NCI-H1105 treated with DMSO at 0.1 percent for 48 hours (cell line): ENCODE data around the gene CTSF.
A peak's percentile ranks its signal among the peaks of the same experiment; 100 is the strongest.
"Not testable (repeated sequence)": the region's sequence is repeated elsewhere in the genome, so short reads cannot be mapped to it uniquely, and the experiment has no call there.

ENCODE experiments used
- DNase-seq: peaks from one replicate; lab custom pipeline; 2025; lab: John Stamatoyannopoulos, UW

The CTSF gene

DNA sequence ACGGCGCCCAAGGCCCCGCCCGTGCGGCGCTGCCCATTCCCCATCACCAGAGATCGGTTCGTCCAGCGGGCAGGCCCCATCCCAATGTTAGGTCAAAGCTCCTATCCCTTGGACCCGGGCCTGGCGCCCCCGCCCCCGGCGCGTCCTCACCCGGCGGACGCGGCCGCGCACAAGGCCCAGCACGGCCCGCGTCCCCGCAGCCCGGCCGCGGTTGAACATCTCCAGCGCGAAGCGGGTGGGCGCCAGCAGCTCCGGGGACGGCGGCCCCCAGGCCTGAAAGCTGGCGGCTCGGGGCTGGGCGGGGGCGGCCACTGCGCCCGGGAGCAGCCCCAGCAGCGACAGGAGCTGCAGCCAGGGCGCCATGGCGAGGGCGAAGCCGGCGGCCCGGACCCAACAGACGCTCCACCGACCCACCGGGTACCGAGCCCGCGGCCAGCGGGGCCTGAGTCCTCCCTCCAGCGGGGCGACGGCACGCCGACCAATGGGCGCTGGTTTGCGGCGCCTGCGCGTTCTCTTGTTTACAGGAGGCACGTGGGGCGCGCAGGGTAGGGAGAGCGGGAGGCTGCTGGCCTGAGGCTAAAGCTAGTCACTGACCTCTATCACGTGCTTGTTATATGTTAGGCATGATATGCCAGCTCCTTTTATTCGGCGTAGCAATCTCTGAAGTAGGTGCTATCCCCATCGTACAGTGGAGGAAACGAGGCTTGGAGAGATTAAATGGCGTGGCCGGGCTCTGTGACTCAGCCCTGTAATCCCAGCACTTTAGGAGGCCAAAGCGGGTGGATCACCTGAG is at the start of gene CTSF:
Gene CTSF (minus strand): TSS at position 483 of the 793 bp plus-strand sequence. CDS start 120 bp downstream, at position 363.
- peak; percentile 72 for DNase-seq

- DNase-seq, result no peak
Observed at GRCh38 chr11:66617155-66617834, 48.9 kb upstream of the CTSF start.

GRCh38 chr11:66616379-66617154 is 48.2 kb upstream of the CTSF start, which contains the start of gene RBM14:
Gene RBM14 (plus strand): TSS chr11:66616630. CDS start chr11:66616721, 91 bp downstream.
- peak; percentile 99 for DNase-seq

GRCh38 chr11:66614073-66614472 is 45.7 kb upstream of the CTSF start:
- DNase-seq, result no peak

DNA sequence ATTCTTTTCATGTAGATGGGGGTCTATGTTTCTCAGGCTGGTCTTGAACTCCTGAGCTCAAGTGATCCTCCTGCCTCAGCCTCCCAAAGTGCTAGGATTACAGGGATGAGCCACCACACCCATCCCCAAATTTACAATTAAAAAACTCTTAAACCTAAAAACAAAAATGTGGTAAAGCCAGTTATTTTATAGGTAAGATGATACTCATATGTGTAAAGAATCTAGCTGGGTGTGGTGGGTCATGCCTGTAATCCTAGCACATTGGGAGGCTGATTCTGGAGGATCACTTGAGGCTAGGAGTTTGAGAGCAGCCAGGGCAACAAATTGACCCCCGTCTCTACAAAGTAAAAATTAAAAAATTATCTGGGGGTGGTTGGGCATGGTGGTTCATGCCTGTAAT is 44.1 kb upstream of the CTSF start:
- no peak for DNase-seq

DNA sequence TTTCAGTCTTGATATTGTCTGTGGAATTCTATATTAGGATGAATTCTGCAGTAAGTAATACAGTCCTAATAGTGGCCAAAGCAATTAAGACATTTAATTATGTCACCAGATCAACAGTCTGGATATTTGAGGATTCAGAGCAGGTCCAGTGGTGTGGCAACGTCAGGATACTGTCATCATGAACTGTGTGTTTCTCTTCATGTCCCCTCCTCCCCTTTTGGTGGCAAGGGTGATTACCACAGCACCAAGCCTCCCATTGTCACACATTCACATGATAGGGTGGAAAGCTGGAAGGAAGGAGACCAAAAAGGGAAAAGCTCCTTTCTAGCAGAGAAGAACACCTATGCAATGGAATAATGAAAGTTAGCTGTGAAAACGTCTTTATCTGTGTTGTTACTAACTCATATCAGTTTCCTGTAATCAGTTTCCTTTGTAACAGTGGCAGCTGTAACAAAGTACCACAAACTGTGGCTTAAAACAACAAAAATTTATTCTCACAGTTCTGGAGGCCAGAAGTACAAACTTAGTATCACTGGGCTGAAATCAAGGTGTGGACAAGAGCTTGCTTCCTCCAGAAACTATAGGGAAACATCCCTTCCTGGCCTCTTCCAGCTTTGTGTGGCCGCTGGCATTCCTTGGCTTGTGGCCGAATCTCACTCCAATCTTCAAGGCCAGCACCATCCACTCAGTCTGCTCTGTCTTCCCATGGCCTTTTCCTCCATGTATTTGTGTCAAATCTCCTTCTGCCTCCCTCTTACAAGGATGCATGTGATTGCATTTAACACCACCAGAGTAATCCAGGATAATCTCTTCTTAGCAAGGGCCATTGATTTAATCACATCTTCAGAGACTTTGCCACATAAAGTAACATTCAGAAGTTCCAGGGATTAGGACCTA is 41.6 kb upstream of the CTSF start:
- no peak for DNase-seq

- no peak for DNase-seq
Observed at GRCh38 chr11:66607126-66607834, 38.9 kb upstream of the CTSF start.

DNA sequence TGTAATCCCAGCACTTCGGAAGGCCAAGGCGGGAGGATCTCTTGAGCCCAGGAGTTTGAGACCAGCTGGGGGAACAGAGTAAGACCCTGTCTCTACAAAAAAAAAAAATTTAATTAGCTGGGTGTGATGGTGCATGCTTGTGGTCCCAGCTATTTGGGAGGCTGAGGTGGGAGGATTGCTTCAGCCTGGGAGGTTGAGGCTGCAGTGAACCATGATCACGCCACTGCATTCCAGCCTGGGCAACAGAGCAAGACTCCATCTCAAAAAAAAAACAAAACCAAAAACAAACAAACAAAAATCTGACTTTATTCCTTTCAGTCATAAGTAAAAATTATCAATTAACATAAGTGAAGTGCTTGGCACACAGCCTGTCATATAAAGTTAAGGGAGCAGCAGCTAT is 38.2 kb upstream of the CTSF start:
- not testable (repeated sequence) for DNase-seq

GRCh38 chr11:66604155-66604554 is 35.7 kb upstream of the CTSF start:
- no peak for DNase-seq

DNA sequence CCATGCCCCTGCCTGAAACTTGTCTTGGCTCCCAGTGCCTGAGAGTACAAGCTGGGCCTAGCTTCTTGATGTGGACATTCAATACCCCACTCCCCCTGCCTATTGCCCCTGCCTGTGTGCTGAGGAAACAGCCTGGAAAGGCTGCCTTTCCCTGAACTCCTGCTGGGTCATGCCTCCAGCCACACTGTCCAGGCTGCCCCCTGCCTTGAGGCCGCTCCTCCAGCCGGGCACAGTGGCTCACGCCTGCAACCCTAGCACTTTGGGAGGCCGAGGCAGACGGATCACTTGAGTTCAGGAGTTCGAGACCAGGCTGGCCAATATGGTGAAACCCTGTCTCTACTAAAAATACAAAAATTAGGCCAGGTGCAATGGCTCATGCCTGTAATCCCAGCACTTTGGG is 34.7 kb upstream of the CTSF start:
- no peak for DNase-seq

DNA sequence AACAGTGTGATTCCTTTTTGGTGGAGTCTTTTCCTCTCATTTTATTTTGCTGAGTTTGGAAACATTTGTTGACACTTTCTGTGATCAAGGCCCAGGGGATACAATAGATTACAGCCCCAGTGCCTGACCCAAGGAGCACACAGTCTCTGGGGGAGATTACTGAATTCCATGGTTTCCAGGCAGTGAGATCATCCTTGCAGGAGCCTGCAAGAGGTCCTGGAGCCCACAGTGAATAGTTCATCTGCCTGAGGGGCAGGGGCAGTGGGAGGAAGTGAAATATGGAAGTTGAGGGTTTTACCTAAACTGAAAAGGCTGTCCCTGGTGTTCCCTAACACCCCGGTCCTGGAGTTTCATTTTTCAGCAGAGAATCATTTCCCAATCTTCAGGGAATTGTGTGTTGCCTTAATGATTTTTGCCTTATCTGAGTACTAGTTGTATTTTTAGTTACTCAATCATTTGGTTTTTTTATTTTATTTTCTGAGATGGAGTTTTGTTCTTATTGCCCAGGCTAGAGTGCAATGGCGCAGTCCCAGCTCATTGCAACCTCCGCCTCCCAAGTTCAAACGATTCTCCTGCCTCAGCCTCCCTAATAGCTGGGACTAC is 32.3 kb upstream of the CTSF start:
- no peak for DNase-seq

GRCh38 chr11:66600219-66600618 is 31.8 kb upstream of the CTSF start:
- no peak for DNase-seq

- no peak for DNase-seq
Observed at GRCh38 chr11:66598993-66599392, 30.6 kb upstream of the CTSF start.

- DNase-seq, result peak; percentile 15
Observed at GRCh38 chr11:66595245-66595904, 27.0 kb upstream of the CTSF start.

GRCh38 chr11:66593650-66594049 is 25.2 kb upstream of the CTSF start:
- no peak for DNase-seq

DNA sequence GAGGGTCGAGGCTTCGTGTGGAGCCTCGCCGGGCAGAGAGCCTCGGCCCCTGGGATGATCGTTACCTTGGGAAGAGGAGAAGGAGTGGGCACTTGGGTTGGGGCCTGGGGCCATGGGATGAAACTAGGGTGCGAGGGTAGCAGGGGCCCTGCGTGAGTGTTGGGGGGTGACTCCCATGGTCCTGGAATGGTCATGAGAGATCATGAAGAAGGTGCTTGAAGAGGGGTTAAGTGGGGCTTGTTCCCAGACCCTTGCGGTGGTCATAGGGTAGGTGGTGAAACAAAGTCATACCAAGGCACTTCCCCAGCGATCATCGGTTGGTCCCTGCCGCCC is 24.9 kb upstream of the CTSF start:
- DNase-seq, result no peak

GRCh38 chr11:66592457-66593302 is 24.3 kb upstream of the CTSF start, which contains the start of the genes CCDC87 and CCS:
Gene CCDC87 (minus strand): TSS chr11:66593063. CDS start chr11:66593015, 48 bp downstream.
Gene CCS (plus strand): TSS chr11:66593185. CDS start chr11:66593262, 77 bp downstream.
- DNase-seq, result peak; percentile 94

DNA sequence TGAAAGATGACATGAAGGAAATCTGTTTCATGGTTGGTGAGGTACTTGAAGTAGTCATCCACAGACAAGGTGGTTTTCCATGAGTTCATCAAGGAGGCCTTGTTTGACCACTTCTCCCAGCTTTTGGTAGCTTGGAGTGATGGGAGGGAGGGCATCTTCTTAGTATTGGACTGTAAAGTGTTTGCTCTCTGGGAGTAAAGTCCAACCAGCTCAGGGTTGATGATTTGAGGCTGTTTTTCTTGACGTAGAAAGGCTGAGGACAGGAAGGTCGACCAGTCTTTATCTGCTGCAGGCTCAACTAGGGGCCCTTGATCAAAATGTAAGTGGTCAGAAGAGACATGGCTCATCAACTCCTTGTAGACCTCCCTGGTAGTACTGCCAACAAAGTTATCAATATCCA is 22.8 kb upstream of the CTSF start:
- DNase-seq, result no peak
